Brain pericyte (primary cell): Measurements from ENCODE around the gene AOAH.
A peak's percentile ranks its signal among the peaks of the same experiment; 100 is the strongest.

Experiments used
- DNase-seq: peaks from one replicate; pipeline ENCODE4 v3.0.0-alpha.2; 2012; ENCODE audit warnings: low read depth, low spot score

The AOAH gene

GRCh38 chr7:36691983-36692382 lies 32.3 kb downstream of the AOAH start:
- no peak for DNase-seq

GRCh38 chr7:36690514-36691187 lies 33.6 kb downstream of the AOAH start:
- no peak for DNase-seq

GRCh38 chr7:36690041-36690440 lies 34.3 kb downstream of the AOAH start:
- DNase-seq: no peak

GRCh38 chr7:36686499-36686898 lies 37.8 kb downstream of the AOAH start:
- DNase-seq: no peak

GRCh38 chr7:36684954-36685353 lies 39.3 kb downstream of the AOAH start:
- DNase-seq: no peak

GRCh38 chr7:36683695-36684357 lies 40.5 kb downstream of the AOAH start:
- no peak for DNase-seq

- DNase-seq: no peak
Observed at GRCh38 chr7:36683111-36683510, 41.2 kb downstream of the AOAH start.

- no peak for DNase-seq
Observed at GRCh38 chr7:36682102-36682501, 42.2 kb downstream of the AOAH start.

GRCh38 chr7:36677769-36678437 lies 46.4 kb downstream of the AOAH start:
- DNase-seq: no peak

- DNase-seq: no peak
Observed at GRCh38 chr7:36673703-36674102, 50.6 kb downstream of the AOAH start.

GRCh38 chr7:36671432-36671829 lies 52.9 kb downstream of the AOAH start:
- DNase-seq: no peak

- peak; percentile 38 for DNase-seq
Observed at GRCh38 chr7:36670585-36671431, 53.5 kb downstream of the AOAH start.

GRCh38 chr7:36668750-36669149 lies 55.5 kb downstream of the AOAH start:
- no peak for DNase-seq

- no peak for DNase-seq
Observed at GRCh38 chr7:36668080-36668479, 56.2 kb downstream of the AOAH start.

- no peak for DNase-seq
Observed at GRCh38 chr7:36667007-36667745, 57.1 kb downstream of the AOAH start.

- no peak for DNase-seq
Observed at GRCh38 chr7:36663481-36663880, 60.8 kb downstream of the AOAH start.

- DNase-seq: no peak
Observed at GRCh38 chr7:36661135-36661840, 63.0 kb downstream of the AOAH start.

- DNase-seq: no peak
Observed at GRCh38 chr7:36659638-36660341, 64.5 kb downstream of the AOAH start.

- DNase-seq: no peak
Observed at GRCh38 chr7:36659172-36659516, 65.2 kb downstream of the AOAH start.
